CD14-positive monocyte (primary cell): Measurements from ENCODE around the gene ATP13A3. TPM values are rescaled to one million over a fixed set of nuclear protein-coding genes. Genes with fewer than 3 reads are reported as not detected.

ENCODE experiments used
- DNase-seq, 3 donors: peaks; one replicate each; pipeline ENCODE4 v3.0.0-alpha.2; 2011 to 2022
- H2AFZ ChIP-seq: 2 replicates; pipeline ENCODE4 v1.6.0; 2012; ENCODE audit warnings: mild to moderate bottlenecking, low read depth, low read length, inconsistent platforms; ENCODE audit not compliant: insufficient read depth, poor library complexity, severe bottlenecking
- H3K27ac ChIP-seq, 2 donors: 1 replicate in 1 of 2; 2 replicates in 1 of 2; pipeline ENCODE4 v1.5.1; 2012 to 2013; ENCODE audit warnings: low read length in 2 of 2, control low read depth in 1 of 2, inconsistent platforms in 1 of 2, low read depth in 1 of 2, mild to moderate bottlenecking in 1 of 2
- H3K27me3 ChIP-seq, 2 donors: one replicate each; pipeline versions ENCODE4 v1.6.0 to v1.6.1; 2011 to 2013; ENCODE audit warnings: low read length in 2 of 2; ENCODE audit not compliant: control insufficient read depth in 2 of 2, insufficient read depth in 2 of 2
- H3K36me3 ChIP-seq, 2 donors: replicated peaks in 1 of 2; 1 replicate in 1 of 2; 2 replicates in 1 of 2; pipeline versions ENCODE4 v1.5.1 to v1.6.1; 2012 to 2013; ENCODE audit warnings: low read length in 2 of 2, control low read depth in 1 of 2, inconsistent platforms in 1 of 2, mild to moderate bottlenecking in 1 of 2; ENCODE audit not compliant: insufficient read depth in 2 of 2, control insufficient read depth in 1 of 2
- H3K4me1 ChIP-seq, 2 donors: 1 replicate in 1 of 2; 2 replicates in 1 of 2; pipeline versions ENCODE4 v1.5.1 to v1.6.1; 2012 to 2013; ENCODE audit warnings: low read length in 2 of 2, control low read depth in 1 of 2, inconsistent platforms in 1 of 2, mild to moderate bottlenecking in 1 of 2, moderate library complexity in 1 of 2; ENCODE audit not compliant: insufficient read depth in 2 of 2, control insufficient read depth in 1 of 2
- H3K4me2 ChIP-seq: replicated peaks from 2 replicates; pipeline ENCODE3; 2012; ENCODE audit warnings: low read length, moderate library complexity, mild to moderate bottlenecking; ENCODE audit not compliant: poor library complexity, severe bottlenecking; ENCODE audit errors: extremely low read depth
- H3K4me3 ChIP-seq, 3 experiments: fragments of 200-600 bp in 1 of 3; sonication (generic) in 1 of 3; replicated peaks in 1 of 3; 1 replicate in 2 of 3; 2 replicates in 1 of 3; pipeline ENCODE4 v1.5.1; 2011 to 2013; ENCODE audit warnings: low read length in 3 of 3, mild to moderate bottlenecking in 3 of 3, control low read depth in 2 of 3, low read depth in 2 of 3, inconsistent platforms in 1 of 3, moderate library complexity in 1 of 3
- H3K79me2 ChIP-seq: 2 replicates; pipeline ENCODE4 v1.6.0; 2012; ENCODE audit warnings: mild to moderate bottlenecking, control low read depth, inconsistent platforms, low read length, moderate library complexity; ENCODE audit not compliant: insufficient read depth
- H3K9ac ChIP-seq: 2 replicates; pipeline ENCODE4 v1.6.0; 2017; ENCODE audit warnings: low read length, mild to moderate bottlenecking; ENCODE audit not compliant: insufficient read depth, poor library complexity, severe bottlenecking
- H3K9me3 ChIP-seq, 2 donors: replicated peaks in 1 of 2; 1 replicate in 1 of 2; 2 replicates in 1 of 2; pipeline versions ENCODE4 v1.5.1 to v1.6.1; 2012 to 2013; ENCODE audit warnings: low read length in 2 of 2, control low read depth in 1 of 2; ENCODE audit not compliant: control insufficient read depth in 1 of 2, insufficient read depth in 1 of 2
- H4K20me1 ChIP-seq: 2 replicates; pipeline ENCODE4 v1.6.0; 2012; ENCODE audit warnings: mild to moderate bottlenecking, low read length, control low read depth, moderate library complexity; ENCODE audit not compliant: insufficient read depth
- H3K27ac Mint-ChIP-seq, 7 donors: one replicate each; pipeline ENCODE4 v1.8.0; 2020; ENCODE audit warnings: mild to moderate bottlenecking in 7 of 7, mixed read lengths in 7 of 7, moderate library complexity in 6 of 7, inconsistent platforms in 2 of 7
- H3K27me3 Mint-ChIP-seq, 3 donors: one replicate each; pipeline ENCODE4 v1.8.0; 2021 to 2022; ENCODE audit warnings: low read depth in 3 of 3, mild to moderate bottlenecking in 3 of 3, mixed read lengths in 3 of 3, moderate library complexity in 3 of 3, inconsistent platforms in 1 of 3
- H3K36me3 Mint-ChIP-seq, 2 donors: one replicate each; pipeline ENCODE4 v1.8.0; 2020; ENCODE audit warnings: mixed read lengths in 2 of 2, inconsistent platforms in 1 of 2, mild to moderate bottlenecking in 1 of 2
- H3K4me1 Mint-ChIP-seq: one replicate; pipeline ENCODE4 v1.8.0; 2020; ENCODE audit warnings: mild to moderate bottlenecking, mixed read lengths
- H3K4me3 Mint-ChIP-seq, 2 donors: one replicate each; pipeline ENCODE4 v1.8.0; 2020; ENCODE audit warnings: mild to moderate bottlenecking in 2 of 2, mixed read lengths in 2 of 2, moderate library complexity in 1 of 2
- H3K9me3 Mint-ChIP-seq, 7 donors: one replicate each; pipeline ENCODE4 v1.8.0; 2020 to 2022; ENCODE audit warnings: mixed read lengths in 7 of 7, mild to moderate bottlenecking in 6 of 7, moderate library complexity in 6 of 7, inconsistent platforms in 2 of 7
- CTCF ChIP-seq: fragments of 200-600 bp; IDR thresholded peaks from one replicate; pipeline ENCODE4 v1.8.0; 2022; ENCODE audit warnings: antibody characterized with exemption, mild to moderate bottlenecking
- WGBS: methylation state at CpG from one replicate; pipeline ENCODE4 v1.1.5; 2013; ENCODE audit warnings: missing lambda C conversion rate; ENCODE audit not compliant: insufficient coverage; 5-methylcytosine and 5-hydroxymethylcytosine counted together
- intact Hi-C, 2 donors: fragments of 100-400 bp; cut with micrococcal nuclease; formaldehyde crosslinking; loops; one replicate each; pipeline versions ENCODE4 v1.15.0 to v1.15.1; 2023
- polyA plus RNA-seq, 3 donors: library from polyadenylated mRNA; depleted of rRNA in 1 of 3; unstranded in 2 of 3; stranded (reverse) in 1 of 3; fragments of 300-500 nt in 2 of 3; fragments of >200 nt in 1 of 3; fragmentation: Illumina TruSeq in 2 of 3; gene quantifications; 1 replicate in 2 of 3; 2 replicates in 1 of 3; pipeline ENCODE4 v1.2.3, GENCODE V29; 2012 to 2021

ATP13A3 gene
- polyA plus RNA-seq, 3 donors = 4.7 to 19.5 (median 5.2) TPM

GRCh38 chr3:194386648-194387047 lies 100.2 kb downstream of the ATP13A3 start:
- Mint-ChIP-seq H3K9me3 (peaks cover 5 to 10% (median 7%) of the 10 kb centered on the region in 7 donors), H3K4me1 (peaks cover 2% of the 10 kb centered on the region), H3K4me3 (no peak overlapping the region), H3K36me3 (no peaks in the 10 kb centered on the region), H3K27me3 (peaks cover 14 to 26% (median 20%) of the 10 kb centered on the region in 3 donors), H3K27ac (no peak overlapping the region)
- no peak overlapping the region for H3K4me3 ChIP-seq
- H3K79me2 ChIP-seq = no peaks in the 10 kb centered on the region
- WGBS = 63% methylated on average over 5 of the region's 7 CpGs
- no peaks in the 10 kb centered on the region for H4K20me1 ChIP-seq
- H3K27me3 ChIP-seq = peaks cover 0 to 2% of the 10 kb centered on the region in 2 donors
- no peaks in the 10 kb centered on the region for H3K36me3 ChIP-seq
- no peak overlapping the region for H2AFZ ChIP-seq
- H3K9me3 ChIP-seq = peaks cover 0 to 6% of the 10 kb centered on the region in 2 donors
- no peak for DNase-seq
- no peak overlapping the region for H3K27ac ChIP-seq
- no peaks in the 10 kb centered on the region for H3K4me1 ChIP-seq
- no peak overlapping the region for H3K4me2 ChIP-seq
- no peak overlapping the region for H3K9ac ChIP-seq
- TF ChIP-seq CTCF = no peak
- intact Hi-C loops = no loop called here

- 93% methylated on average over 13 of the region's 15 CpGs for WGBS
- H3K4me1 ChIP-seq = no peaks in the 10 kb centered on the region
- H3K9ac ChIP-seq = no peak overlapping the region
- no peaks in the 10 kb centered on the region for H3K36me3 Mint-ChIP-seq
- intact Hi-C loops = no loop called here
- H3K4me1 Mint-ChIP-seq = peaks cover 2% of the 10 kb centered on the region
- DNase-seq = no peak
- H3K9me3 Mint-ChIP-seq = peaks cover 5 to 7% (median 6%) of the 10 kb centered on the region in 7 donors
- TF ChIP-seq CTCF = no peak
- no peaks in the 10 kb centered on the region for H3K79me2 ChIP-seq
- H2AFZ ChIP-seq = no peak overlapping the region
- no peak overlapping the region for H3K4me3 Mint-ChIP-seq
- H3K4me3 ChIP-seq = no peak overlapping the region
- H3K27ac ChIP-seq = no peak overlapping the region
- H3K4me2 ChIP-seq = no peak overlapping the region
- H4K20me1 ChIP-seq = no peaks in the 10 kb centered on the region
- peaks cover 0 to 2% of the 10 kb centered on the region in 2 donors for H3K27me3 ChIP-seq
- H3K27me3 Mint-ChIP-seq = peaks cover 11 to 25% (median 22%) of the 10 kb centered on the region in 3 donors
- H3K9me3 ChIP-seq = peaks cover 0 to 4% of the 10 kb centered on the region in 2 donors
- H3K36me3 ChIP-seq = no peaks in the 10 kb centered on the region
- H3K27ac Mint-ChIP-seq = no peak overlapping the region
Observed at GRCh38 chr3:194386066-194386465, 100.7 kb downstream of the ATP13A3 start.
